ENCODE measurements around the gene AVP.

DNA sequence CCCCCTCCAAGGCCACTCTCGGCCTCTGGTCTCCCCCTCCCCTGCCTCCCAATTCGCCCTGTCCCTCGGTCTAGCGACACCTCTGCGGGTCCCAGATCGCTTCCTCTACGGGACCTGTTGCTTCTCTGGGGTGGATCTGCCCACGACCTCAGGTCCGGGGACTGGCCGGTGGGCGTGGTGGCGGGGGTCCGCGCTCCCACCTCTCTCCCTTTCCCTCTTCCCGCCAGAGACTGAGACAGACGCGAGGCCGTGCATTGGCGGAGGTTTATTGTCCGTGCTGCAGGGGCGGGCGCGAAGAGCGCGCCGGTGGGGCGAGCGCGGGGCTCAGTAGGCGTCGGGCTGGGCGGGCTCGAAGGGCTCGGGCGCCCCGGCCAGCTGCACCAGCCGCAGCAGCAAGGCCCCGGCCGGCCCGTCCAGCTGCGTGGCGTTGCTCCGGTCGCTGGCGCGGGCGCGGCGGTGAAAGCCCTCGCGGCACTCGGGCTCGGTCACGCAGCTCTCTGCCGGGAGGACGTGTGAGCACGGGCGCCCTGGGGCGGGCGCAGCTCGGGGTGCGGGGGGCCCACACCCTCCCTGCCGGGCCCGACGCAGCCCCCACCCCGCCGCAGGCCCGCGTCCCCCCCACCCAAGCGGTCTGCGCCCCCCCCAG lies 2.1 kb downstream of the AVP start:
- TF ChIP-seq, protein P1, sequence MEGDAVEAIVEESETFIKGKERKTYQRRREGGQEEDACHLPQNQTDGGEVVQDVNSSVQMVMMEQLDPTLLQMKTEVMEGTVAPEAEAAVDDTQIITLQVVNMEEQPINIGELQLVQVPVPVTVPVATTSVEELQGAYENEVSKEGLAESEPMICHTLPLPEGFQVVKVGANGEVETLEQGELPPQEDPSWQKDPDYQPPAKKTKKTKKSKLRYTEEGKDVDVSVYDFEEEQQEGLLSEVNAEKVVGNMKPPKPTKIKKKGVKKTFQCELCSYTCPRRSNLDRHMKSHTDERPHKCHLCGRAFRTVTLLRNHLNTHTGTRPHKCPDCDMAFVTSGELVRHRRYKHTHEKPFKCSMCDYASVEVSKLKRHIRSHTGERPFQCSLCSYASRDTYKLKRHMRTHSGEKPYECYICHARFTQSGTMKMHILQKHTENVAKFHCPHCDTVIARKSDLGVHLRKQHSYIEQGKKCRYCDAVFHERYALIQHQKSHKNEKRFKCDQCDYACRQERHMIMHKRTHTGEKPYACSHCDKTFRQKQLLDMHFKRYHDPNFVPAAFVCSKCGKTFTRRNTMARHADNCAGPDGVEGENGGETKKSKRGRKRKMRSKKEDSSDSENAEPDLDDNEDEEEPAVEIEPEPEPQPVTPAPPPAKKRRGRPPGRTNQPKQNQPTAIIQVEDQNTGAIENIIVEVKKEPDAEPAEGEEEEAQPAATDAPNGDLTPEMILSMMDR (IDR thresholded peaks at IDR 0.05): no peak
- TF ChIP-seq POLR2A (IDR thresholded peaks at IDR 0.05): no peak

All from body of pancreas (tissue), 4 donors.